NCI-H748 (cell line): ENCODE results near the gene TSPAN5.

ENCODE experiments used
- DNase-seq: peaks from one replicate; lab custom pipeline; 2025; ENCODE audit not compliant: unreplicated experiment; lab: John Stamatoyannopoulos, UW

The TSPAN5 gene

DNA sequence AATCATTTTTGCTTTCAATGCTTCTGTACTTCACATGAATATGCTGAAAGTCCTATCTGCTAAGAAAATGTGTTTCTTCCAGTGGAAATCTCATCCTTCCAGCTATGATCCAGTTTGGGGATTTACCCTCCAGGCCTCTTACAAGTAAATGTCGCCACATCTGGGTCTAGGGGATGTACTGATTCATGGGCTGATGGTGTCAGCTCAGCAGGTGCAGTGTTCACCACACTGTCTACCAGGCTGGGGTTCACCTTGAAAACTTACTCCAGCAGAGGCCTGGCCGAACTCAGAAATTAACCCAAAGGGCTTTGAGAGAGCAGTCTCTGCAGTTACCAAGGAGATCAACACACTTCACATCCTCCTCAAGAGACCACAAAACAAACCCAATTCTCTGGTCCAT lies 154.3 kb downstream of the TSPAN5 start:
- no peak for DNase-seq

DNA sequence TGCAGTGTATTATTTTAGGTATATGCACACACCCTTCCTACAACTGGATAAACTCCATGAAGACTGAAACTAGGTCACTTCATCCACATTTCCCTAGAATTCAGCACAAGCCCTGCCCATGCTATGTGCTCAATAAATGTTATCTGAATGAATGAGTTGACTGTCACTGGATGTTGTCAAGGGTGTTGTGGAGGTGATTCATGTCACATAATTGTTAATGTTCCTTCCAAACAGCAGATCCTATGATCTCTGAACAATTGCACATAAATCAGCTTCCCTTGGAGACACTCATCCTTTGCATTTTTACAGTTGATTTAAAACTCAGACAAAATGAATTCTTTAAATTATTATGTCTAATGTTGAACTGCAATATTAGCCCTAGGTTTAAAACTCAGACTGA lies 154.7 kb downstream of the TSPAN5 start:
- no peak for DNase-seq

DNA sequence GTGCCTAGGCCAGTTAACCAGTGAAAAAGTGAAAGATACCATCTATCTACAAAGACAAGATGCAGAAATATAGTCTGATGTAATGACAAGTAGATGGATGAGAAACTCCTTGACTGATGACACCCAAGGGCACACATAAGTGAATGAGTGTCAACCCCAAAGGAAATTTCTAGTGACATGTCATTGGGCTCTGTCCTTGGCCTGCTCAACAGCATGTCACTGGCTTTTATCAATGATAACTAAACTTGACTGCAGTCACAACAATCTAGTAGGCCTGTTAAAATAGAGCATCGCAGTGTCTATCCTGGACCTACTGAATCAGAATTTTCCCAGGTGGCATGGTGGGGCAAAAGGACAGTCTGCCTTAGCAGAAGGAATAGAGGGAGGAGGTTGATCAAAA lies 155.8 kb downstream of the TSPAN5 start:
- DNase-seq = no peak

DNA sequence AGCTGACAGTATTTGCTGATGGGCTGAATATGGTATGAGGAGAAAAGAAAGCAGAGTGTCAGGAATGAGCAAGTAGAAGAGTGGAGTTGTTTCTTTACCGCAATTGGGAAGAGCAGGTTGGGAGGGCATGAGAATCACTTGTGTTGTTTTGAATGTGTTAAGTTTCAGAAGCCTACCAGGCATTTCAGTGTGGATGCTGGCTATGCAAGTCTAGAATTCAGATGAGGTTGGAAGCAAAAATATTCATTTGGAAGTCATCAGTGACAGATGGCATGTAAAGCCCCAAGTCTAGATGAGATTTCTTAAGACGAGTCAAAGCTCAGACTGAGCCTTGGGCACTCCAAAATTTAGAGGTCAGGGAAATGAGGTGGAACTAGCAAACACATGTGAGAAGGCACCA lies 156.4 kb downstream of the TSPAN5 start:
- DNase-seq = no peak

DNA sequence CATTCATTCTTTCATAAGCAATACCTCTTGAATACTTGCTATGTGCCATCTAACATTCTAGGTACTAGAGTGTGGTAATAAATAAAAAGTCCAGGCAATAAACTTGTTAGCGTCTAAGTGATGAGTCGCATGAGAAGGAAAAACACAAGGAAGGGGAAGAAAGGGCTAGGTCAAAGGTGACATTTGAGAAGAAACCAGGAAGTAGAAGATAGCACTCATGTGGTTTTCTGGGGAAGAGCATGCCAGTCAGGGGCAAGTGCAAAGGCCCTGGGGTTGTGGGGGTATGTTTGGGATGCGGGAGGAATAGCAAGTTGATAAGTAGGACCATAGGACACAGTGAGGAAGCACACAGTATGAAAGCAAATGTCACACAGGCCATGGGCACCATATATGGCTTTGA lies 157.0 kb downstream of the TSPAN5 start:
- no peak for DNase-seq

DNA sequence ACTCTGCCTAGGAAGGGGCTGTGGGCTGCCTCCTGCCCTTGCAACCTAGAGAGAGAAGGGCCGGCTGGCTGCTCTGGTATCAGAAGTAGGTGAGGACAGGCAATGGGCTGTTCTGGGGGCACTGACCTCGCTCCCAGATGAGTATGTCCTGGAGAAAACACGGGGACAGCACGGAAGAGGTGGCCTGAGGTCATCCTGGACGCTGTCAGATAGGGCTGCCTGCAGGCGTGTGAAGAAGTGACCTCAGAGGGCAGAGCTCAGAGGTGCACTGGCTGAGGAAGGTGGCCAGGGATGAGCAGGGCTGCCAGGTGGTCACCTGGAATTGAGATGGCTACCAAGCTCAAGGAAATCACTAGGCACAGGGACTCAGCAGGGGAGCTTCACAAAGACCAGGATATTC lies 159.6 kb downstream of the TSPAN5 start:
- DNase-seq = no peak

DNA sequence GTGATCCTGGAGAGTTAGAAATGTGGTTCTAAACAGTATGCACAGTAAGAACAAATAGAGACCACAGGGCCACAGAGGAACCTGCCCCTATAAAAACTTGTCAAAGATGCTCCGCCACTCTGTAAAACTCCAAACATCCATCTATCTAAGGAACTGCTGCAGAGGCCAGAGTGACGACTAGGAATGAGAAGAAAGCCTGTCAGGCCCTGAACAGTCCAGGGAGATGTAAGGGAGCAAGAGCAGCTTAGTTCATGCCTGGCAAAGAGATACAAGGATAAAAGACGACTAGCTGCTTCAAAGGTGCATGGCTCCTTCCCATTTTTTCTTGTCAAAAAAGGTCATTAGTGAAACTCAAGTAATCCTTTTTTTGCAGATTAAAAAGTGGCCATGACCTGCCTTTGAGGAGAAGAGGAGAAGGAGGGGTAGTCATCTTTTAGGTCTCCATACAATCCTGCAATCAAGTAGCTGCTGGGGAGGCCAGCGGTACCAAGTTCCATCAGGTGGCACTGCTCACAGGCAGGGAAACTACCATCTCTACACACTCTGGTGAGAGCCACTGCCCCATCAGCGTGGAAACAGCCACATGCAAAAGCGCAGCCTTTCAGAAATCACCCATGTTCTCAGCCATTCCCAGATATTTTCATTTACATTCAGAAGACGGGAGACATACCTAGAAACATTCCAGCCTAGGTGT lies 162.1 kb downstream of the TSPAN5 start:
- no peak for DNase-seq

DNA sequence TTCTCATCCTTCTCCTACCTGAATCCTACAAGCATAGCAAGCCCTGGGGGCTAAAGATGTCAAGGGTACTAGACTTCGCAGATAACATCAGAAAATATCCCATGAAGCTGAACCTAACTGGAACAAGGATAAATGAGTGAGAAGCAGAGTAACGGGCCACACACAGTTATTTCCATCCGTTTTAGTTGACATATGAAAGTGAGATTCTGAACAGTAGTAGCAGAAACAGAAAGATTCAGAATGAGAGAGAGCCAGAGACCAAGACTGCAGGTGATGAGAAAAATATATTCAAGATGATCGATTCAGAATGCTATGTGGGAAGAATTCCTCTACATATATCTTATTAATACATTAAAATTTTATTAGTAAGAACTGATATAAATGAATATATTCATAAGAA lies 165.1 kb downstream of the TSPAN5 start:
- DNase-seq = no peak

DNA sequence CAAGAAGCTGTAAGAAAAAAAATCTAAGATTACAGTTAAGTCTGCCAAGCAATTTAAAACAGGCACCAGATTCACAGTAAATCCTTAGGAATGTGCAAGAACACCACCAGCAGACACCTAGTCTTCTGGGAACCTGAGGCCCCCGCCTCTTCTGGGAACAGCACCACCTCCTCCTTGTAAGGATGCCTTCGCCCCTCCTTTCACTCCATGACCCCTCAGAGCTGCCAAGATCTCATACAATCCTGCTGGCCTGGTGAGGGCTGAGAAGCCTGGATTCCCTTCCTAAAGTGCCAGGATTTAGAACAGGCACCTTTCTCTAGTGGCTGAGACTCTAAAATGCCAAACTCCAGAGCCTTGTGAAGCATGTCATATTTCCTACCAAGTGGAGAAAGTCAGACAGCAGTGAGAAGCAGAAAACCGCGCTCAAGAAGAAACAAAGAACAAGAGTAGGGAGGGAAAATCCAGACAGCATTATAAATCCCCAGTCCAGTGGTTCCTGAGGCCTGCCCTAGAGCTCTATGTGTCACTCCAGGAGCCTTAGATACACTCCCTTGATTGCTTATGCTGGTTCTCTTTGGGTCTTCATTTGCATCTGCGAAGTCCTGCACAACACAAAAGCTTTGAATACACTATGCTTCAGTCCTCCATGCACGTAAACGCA lies 166.4 kb downstream of the TSPAN5 start:
- DNase-seq = no peak

DNA sequence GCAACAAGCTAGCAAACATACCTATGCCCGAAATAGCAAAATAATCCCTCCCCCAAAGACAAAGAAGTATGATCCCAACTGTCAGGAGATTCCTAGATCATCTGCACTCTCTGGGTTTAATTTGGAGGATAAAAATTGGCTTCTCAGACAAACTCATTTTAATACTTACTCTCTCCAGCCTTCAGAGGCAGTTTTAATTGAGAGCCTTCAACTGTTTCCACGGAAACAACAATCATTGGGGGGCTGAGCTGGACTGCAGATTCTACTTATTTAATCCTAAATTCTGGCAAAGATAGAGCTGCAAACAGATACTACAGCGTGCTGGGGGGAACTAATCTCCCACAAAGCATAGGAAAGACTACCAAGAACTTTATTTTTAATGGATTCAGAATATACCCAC lies 168.2 kb downstream of the TSPAN5 start:
- no peak for DNase-seq

DNA sequence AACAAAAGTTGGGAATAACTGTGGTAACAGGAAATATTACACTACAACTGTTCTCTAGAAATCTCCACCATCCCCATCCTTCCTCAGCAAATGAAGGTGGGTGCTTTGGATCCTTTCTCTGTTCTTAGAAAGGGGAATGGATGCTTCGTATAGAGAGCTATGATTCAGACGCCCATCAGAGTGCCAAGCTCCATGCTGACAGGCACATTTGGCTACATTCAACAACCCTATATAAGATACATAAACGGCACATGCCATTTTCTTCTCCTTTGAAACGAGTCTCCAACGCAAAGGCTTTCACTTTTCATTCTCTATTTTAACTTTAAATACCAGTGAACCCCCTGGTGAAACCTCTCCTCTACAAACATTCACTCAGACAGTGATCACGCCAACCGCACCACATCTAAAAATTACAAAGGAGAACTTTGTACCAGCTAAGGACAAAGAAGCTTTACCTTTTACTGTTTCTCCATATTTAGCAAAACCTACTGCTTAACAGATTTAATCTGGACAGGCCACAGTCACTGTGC lies 172.5 kb downstream of the TSPAN5 start:
- DNase-seq = no peak

DNA sequence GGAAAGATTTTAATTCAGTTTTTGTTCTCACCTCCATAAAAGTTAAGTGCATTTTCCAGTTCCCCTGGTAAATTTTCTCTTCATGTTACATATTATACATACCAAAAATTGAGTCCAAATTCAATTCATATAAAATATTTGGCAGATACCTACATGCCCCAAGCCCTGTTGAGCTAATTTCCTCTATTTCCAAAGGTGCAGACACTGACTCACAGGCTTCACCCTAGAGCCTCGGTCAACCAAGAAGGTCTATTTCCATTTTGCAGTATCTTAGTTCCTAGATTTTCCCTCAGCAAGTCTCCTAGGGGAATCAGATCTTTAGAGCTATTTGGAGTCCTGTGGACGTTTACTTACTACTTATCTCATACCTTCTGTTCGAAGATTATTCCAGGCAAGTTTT lies 174.4 kb downstream of the TSPAN5 start:
- DNase-seq = no peak

DNA sequence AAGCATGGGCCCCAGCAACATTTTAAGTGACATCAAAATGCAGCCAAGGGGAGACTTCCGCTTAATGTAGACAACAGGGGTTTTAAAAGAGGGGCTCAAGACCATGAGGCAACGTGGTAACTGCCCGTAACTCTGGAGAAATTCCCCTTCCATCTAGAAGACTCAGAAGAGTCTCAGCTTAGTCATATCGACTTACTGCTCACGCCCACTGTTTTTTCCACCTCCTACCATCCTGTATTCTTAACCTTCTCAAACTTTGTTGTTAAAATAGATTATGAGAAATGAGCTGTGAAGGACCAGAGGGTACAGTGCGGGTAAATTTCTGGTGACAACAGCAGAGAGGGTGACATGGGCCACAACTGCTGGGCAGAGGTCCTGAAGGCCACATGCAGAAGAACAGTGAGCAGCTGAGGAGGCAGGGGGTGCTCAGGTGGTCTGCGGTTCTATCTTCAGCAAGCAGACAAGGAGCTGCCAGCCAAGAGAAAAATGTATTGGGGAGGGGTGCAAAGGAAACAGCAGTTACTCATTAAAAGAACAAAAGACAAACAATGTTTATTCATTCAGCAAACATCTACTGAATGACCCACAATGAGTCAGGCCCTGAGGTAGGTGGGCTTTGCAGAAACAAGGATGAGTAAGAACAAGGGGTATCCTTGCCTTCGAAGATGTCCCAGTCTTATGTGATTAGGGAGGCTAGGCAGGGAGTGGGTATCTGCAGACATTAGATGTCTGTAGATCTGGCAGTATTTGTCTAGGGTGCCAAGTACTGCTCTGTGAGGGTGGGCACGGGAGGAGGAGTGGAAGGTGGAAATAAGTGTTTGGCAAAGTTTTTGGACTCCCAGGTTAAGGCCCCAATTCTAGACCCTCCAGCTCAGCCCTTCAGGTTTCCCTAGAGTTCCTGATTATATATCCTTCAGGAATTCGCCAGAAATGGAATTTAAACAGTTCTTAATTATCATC lies 175.3 kb downstream of the TSPAN5 start:
- no peak for DNase-seq

DNA sequence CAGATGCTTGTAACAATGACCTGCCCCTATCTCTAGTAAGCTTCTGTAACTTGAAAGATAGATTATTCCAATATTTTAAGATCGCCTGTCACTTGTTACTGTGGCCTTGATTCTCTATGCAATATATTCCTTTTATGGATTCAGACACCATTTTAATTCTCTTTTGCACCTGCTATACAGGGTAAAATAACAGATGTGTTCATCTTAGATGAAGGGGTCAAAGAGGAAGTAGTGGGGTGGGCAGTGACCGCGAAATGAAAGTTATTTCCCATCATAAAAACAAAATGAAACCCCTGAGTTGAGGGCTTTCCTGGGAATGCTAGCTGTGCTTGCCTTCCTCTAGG lies 175.9 kb downstream of the TSPAN5 start:
- DNase-seq = no peak

DNA sequence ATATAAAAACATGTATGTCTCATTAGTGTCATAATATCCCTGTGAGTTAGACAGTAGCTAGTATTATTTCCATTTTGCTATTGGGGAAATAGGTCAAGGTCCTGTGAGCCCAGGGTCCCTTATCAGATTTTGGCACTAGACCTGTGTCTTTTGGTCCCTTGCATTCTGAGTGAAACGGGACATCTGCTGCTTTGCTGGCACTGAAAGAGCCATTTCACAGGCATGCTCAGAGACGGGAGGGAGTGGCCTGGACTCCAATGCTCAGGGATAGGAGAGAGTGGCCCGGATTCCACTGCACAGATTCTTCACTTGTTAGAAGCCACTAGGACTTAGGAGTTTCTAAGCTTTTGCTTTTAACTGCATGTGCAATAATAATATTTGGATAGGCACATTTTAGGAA lies 177.2 kb downstream of the TSPAN5 start:
- DNase-seq = no peak

DNA sequence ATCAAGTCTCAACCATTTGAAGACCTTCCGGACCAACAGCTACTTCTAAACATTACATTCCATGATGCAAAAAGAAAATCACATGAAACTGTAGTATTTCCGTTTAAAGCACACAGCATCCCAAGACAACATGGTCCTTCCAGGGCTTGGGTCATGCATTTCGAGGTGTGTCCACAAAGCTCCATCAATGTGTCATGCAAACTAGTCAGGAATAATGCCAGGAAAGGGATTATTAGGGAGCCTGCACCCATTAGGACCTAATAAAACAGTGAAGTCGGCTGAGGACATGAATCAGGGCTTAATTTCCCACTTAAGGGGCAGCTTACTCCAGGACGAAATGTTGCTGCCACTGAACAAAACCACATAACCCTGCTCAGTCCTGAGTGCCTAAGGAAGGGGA lies 177.9 kb downstream of the TSPAN5 start:
- no peak for DNase-seq

DNA sequence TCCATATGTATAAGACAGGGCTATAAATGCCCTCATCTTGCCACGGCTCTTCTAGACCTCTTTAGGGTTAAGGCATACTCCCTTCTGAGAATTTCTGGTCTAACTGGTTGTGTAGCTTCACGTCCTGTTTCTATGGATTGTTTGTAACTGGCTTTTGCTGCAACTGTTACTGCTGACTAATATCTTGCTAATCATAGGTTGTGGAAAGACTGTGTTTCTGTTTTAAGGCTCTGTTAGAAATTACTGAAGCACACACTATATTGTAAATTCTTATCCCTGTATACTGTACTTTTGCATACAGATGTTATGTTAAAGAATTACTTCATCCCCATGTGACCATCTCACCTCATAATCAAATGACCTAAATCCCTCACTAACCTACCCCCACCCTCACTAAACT lies 178.8 kb downstream of the TSPAN5 start:
- DNase-seq = peak; percentile 67

DNA sequence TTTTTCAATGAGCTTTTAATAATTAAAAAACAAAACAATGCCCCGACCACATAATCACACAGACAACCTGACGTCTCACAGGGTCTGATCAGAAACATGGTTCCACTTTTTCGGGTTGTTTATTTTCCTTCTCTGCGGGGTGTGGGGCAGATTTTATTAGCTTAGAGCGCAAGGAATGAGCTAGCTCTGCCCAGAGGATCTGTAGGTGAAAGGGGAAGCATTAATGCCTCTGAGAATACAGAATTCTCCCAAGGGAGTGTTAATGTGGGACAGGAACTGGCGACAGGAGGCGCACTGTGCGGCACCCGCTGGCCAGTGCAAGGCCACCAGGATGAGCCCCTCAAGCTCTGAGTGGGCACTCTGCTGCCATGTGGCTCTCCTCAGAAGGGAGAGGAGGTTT lies 181.5 kb downstream of the TSPAN5 start:
- no peak for DNase-seq

DNA sequence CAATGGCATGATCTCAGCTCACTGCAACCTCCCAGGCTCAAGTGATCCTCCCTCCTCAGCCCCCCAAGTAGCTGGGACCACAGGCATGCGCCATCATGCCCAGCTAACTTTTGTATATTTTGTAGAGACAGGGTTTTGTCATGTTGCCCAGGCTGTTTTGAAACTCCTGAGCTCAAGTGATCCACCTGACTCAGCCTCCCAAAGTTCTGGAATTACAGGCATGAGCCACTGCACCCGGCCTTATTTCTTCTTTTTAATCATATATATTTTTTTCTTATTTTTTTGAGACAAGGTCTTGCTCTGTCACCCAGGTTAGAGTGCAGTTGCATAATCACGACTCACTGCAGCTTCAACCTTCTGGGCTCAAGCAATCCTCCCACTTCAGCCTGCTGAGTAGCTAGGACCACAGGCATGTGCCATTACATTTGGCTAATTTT lies 184.0 kb downstream of the TSPAN5 start:
- no peak for DNase-seq

DNA sequence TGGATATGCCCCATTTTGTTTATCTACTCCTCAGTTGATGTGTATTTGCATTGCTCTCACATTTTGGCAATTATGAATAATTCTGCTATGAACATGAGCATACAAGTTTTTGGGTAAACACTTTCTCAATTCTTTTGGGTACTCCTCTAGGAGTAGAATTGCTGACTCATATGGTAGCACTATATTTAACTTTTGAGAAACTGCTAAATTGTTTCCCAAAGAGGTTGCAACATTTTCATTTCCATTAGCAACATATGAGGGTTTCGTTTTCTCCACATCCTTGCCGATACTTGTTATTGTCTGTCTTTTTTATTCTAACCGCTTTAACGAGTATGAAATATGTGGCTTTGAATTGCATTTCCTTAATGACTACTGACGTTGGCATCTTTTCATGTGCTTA lies 185.4 kb downstream of the TSPAN5 start:
- DNase-seq = no peak

DNA sequence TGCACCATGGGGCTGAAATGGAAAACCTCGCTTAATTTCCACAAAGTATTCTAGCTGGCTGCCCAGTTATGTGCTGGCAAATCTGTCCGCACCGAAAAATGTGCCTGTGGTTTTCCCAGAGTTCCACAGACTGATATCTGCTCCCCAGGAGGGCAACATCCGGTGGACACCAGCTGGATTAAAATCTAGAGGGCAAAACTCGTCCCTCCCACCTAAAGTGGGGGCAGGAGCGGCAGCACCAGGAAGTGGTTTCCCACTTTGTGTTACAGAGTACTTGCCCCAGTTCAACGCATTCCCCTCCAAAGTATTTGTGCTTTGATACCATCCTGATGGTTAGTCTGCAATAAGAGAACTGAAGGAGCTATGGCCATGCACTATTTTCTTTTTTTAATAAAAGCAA lies 187.6 kb downstream of the TSPAN5 start:
- DNase-seq = no peak

DNA sequence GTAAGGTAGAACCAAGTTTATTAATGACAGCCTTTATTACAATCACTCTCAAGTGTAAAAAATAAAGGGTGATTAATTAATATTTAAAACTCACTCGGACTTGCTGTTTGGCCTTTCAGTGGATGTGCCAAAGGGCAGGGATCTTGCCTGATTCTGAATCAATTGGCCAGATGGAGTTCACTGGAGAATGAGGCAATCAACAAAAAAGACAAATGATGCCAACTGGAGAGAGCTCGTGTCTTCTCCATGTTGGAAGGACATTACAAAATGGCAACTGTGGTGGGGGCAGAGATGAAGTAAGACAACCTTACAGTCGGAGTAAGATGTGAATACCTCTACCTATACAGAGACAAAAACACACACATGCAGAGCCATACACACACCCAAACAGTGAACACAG lies 188.0 kb downstream of the TSPAN5 start:
- no peak for DNase-seq
